Heart left ventricle (tissue), 16 donors: ENCODE data around the gene CERS3. TPM values are rescaled to one million over a fixed set of nuclear protein-coding genes. Genes with fewer than 3 reads are reported as not detected.

Source experiments
- ATAC-seq, 4 donors: fragments of 200-7000 bp; cut with Tn5 transposase; one replicate each; pipeline ENCODE4 v1.9.1; 2020 to 2022; ENCODE audit warnings: moderate library complexity in 4 of 4, mild to moderate bottlenecking in 3 of 4, moderate number of reproducible peaks in 1 of 4
- DNase-seq, 5 donors: peaks; one replicate each; pipeline ENCODE4 v3.0.0-alpha.2; 2020
- H3K27ac ChIP-seq, 12 donors: fragments of 200-600 bp; sonication (generic) in 4 of 12; one replicate each; pipeline versions ENCODE4 v1.5.0 to v1.8.0; 2016 to 2022; ENCODE audit warnings: mild to moderate bottlenecking in 2 of 12
- H3K27me3 ChIP-seq, 9 donors: fragments of 200-600 bp; sonication (generic) in 2 of 9; one replicate each; pipeline versions ENCODE4 v1.5.1 to v1.8.0; 2016 to 2022; ENCODE audit warnings: mild to moderate bottlenecking in 3 of 9
- H3K36me3 ChIP-seq, 9 donors: fragments of 200-600 bp; sonication (generic) in 2 of 9; one replicate each; pipeline versions ENCODE4 v1.5.0 to v1.8.0; 2018 to 2022; ENCODE audit warnings: mild to moderate bottlenecking in 2 of 9
- H3K4me1 ChIP-seq, 12 donors: fragments of 200-600 bp; sonication (generic) in 4 of 12; one replicate each; pipeline versions ENCODE4 v1.5.0 to v1.8.0; 2016 to 2022; ENCODE audit warnings: mild to moderate bottlenecking in 3 of 12
- H3K4me3 ChIP-seq, 12 donors: fragments of 200-600 bp; sonication (generic) in 4 of 12; one replicate each; pipeline versions ENCODE4 v1.5.0 to v1.8.0; 2017 to 2022; ENCODE audit warnings: mild to moderate bottlenecking in 9 of 12, moderate library complexity in 4 of 12
- H3K9me3 ChIP-seq, 12 donors: fragments of 200-600 bp; sonication (generic) in 4 of 12; one replicate each; pipeline versions ENCODE4 v1.5.0 to v1.8.0; 2016 to 2022; ENCODE audit warnings: mild to moderate bottlenecking in 1 of 12
- POLR2A ChIP-seq, 2 donors: fragments of 450-650 bp; IDR thresholded peaks; one replicate each; pipeline ENCODE4 v1.6.1; 2017; ENCODE audit warnings: antibody characterized with exemption in 2 of 2, mild to moderate bottlenecking in 2 of 2, moderate library complexity in 2 of 2
- WGBS, 4 donors: extraction: QIAGEN DNeasy Blood & Tissue Kit in 2 of 4; methylation state at CpG; one replicate each; pipeline versions ENCODE4 v1.1.5 to v1.1.7; 2013 to 2018; 5-methylcytosine and 5-hydroxymethylcytosine counted together
- intact Hi-C, 10 donors: fragments of 100-400 bp; cut with DNase I; formaldehyde crosslinking; loops; one replicate each; pipeline versions ENCODE4 v1.11.1 to v1.14.2; 2022
- polyA plus RNA-seq, 2 donors: library from polyadenylated mRNA; stranded (reverse); fragments of 200-250 nt; gene quantifications; one replicate each; pipeline ENCODE4 v1.2.3, GENCODE V29; 2013
- total RNA-seq, 9 donors: library from RNA; depleted of rRNA in 2 of 9; stranded (reverse); fragments of >200 nt in 2 of 9; fragmentation: NEBNext Ultra II Directional in 3 of 9; extraction: Animal tissue kit (Norgen Biotek cat#: 25700) in 3 of 9; gene quantifications; one replicate each; pipeline versions ENCODE4 v1.1.0 to v1.2.4, GENCODE V29; 2016 to 2023
- TF ChIP-seq, protein P1 (sequence below), 12 donors: fragments of 200-600 bp; sonication (generic) in 4 of 12; IDR thresholded peaks; one replicate each; pipeline versions ENCODE4 v1.5.0 to v1.8.0; 2018 to 2022; ENCODE audit warnings: antibody characterized with exemption in 12 of 12, mild to moderate bottlenecking in 5 of 12
- donor health status: ischemic (EF 13 %, LVEDD 7.1; RV severe dilation, severe dysfunction).
- donor health status: healthy with polysubstance abuse.
- donor health status: DM: no; HTN: yes; CAD: no.
- donor health status: DM: no; HTN: no; CAD: no.
- donor health status: ischemic (EF 25% LVEDD 6.9; RV normal size, moderate dysfunction).
- donor health status: ischemic (EF 25% LVEDD 5.7; RV mildly dilated, moderate dysfunction).
- donor health status: healthy.
- donor health status: DM: yes; HTN: yes; CAD: no.
- donor health status: ischemic (EF 35%, LVEDD 5.7; RV mildly dilated, moderate dysfunction).
- donor health status: nonischemic (EF 11% LVEDD 7.7; RV severe dilation, severe dysfunction).
- donor health status: DM: yes; HTN: yes; CAD: no.
- donor health status: PGD.
- donor health status: ischemic (EF 29% LVEDD 5.4; RV normal size, mild dysfunction).
- donor health status: nonischemic (EF 23%, LVEDD 6.1; RV moderate dilation, normal function).

Gene CERS3
- total and polyA plus RNA-seq, 11 donors, result not detected

DNA sequence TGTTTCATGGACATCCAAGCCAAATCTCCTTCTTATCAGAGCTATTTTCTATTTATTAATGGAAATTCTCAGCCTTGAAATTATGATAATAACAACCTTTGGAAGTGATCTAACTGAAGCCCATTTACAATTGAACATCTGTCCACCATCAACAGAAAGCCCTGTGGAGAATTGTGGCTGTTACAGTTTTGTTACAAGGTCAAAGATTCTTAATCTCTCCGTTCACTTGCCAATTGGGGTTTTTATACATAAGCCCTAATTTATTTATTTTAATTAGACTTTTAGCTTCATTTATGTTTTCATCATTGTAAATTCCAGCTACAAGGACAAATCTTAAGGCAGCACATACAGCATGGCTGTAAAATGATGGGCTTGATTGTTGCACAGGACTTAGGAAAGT, 3.3 kb downstream of the CERS3 start:
- 61 to 81% (median 78%) methylated on average over 1 of the region's 1 CpG for WGBS, 4 donors
- Histone ChIP-seq H3K4me3 (no peak overlapping the region), H3K4me1 (peaks cover 0 to 11% (median 2%) of the 10 kb centered on the region in 12 donors), H3K27ac (peak overlapping the region in 1 of 12 donors; percentile 59), H3K9me3 (peaks cover 0 to 10% (median 0%) of the 10 kb centered on the region in 12 donors), H3K27me3 (peaks cover 0 to 7% (median 0%) of the 10 kb centered on the region in 9 donors), H3K36me3 (no peaks in the 10 kb centered on the region)
- no peak for DNase-seq
- intact Hi-C loops, result no loop called here
- no peak for TF ChIP-seq POLR2A (IDR thresholded peaks at IDR 0.05)
- TF ChIP-seq, protein P1, sequence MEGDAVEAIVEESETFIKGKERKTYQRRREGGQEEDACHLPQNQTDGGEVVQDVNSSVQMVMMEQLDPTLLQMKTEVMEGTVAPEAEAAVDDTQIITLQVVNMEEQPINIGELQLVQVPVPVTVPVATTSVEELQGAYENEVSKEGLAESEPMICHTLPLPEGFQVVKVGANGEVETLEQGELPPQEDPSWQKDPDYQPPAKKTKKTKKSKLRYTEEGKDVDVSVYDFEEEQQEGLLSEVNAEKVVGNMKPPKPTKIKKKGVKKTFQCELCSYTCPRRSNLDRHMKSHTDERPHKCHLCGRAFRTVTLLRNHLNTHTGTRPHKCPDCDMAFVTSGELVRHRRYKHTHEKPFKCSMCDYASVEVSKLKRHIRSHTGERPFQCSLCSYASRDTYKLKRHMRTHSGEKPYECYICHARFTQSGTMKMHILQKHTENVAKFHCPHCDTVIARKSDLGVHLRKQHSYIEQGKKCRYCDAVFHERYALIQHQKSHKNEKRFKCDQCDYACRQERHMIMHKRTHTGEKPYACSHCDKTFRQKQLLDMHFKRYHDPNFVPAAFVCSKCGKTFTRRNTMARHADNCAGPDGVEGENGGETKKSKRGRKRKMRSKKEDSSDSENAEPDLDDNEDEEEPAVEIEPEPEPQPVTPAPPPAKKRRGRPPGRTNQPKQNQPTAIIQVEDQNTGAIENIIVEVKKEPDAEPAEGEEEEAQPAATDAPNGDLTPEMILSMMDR (IDR thresholded peaks at IDR 0.05), result no peak
- ATAC-seq, result no peak

GRCh38 chr15:100524326-100524725, 4.4 kb downstream of the CERS3 start:
- Histone ChIP-seq H3K4me1 (peaks cover 0 to 22% (median 2%) of the 10 kb centered on the region in 12 donors), H3K27me3 (peaks cover 0 to 7% (median 0%) of the 10 kb centered on the region in 9 donors), H3K36me3 (no peaks in the 10 kb centered on the region), H3K27ac (no peak overlapping the region), H3K9me3 (peaks cover 0 to 10% (median 0%) of the 10 kb centered on the region in 12 donors), H3K4me3 (no peak overlapping the region)
- ATAC-seq, result no peak
- TF ChIP-seq, protein P1 (IDR thresholded peaks at IDR 0.05), result no peak
- no peak for TF ChIP-seq POLR2A (IDR thresholded peaks at IDR 0.05)
- intact Hi-C loops, result no loop called here
- WGBS, 4 donors, result 65 to 76% (median 70%) methylated on average over 2 of the region's 2 CpGs
- DNase-seq, result no peak

GRCh38 chr15:100521907-100522306, 6.8 kb downstream of the CERS3 start:
- H3K4me1 ChIP-seq, result peaks cover 0 to 33% (median 2%) of the 10 kb centered on the region in 12 donors
- DNase-seq (no peak), ATAC-seq (no peak)
- no peak overlapping the region for H3K4me3 ChIP-seq
- no peak for TF ChIP-seq POLR2A (IDR thresholded peaks at IDR 0.05)
- TF ChIP-seq, protein P1 (IDR thresholded peaks at IDR 0.05), result no peak
- intact Hi-C loops, result no loop called here
- no peak overlapping the region for H3K27ac ChIP-seq
- 84 to 92% (median 90%) methylated on average over 3 of the region's 3 CpGs for WGBS, 4 donors
- H3K9me3 ChIP-seq, result peaks cover 0 to 10% (median 0%) of the 10 kb centered on the region in 12 donors
- H3K36me3 ChIP-seq, result no peaks in the 10 kb centered on the region
- H3K27me3 ChIP-seq, result no peaks in the 10 kb centered on the region

GRCh38 chr15:100520132-100520921, 8.4 kb downstream of the CERS3 start:
- ATAC-seq (peak in 2 of 4 donors; percentile 62 to 79), DNase-seq (no peak)
- Histone ChIP-seq H3K27me3 (no peaks in the 10 kb centered on the region), H3K36me3 (no peaks in the 10 kb centered on the region), H3K9me3 (peaks cover 0 to 10% (median 0%) of the 10 kb centered on the region in 12 donors), H3K4me3 (no peak overlapping the region), H3K27ac (peak overlapping the region in 1 of 12 donors; percentile 59), H3K4me1 (peaks cover 0 to 35% (median 0%) of the 10 kb centered on the region in 12 donors)
- intact Hi-C loops, result no loop called here
- no peak for TF ChIP-seq POLR2A (IDR thresholded peaks at IDR 0.05)
- TF ChIP-seq, protein P1 (IDR thresholded peaks at IDR 0.05), result no peak
- WGBS, 4 donors, result 62 to 77% (median 68%) methylated on average over 6 to 7 of the region's 7 CpGs
